ENCODE measurements around the gene ARHGEF7.

ARHGEF7 gene

GRCh38 chr13:111118898-111119607 lies 3.9 kb downstream of the ARHGEF7 start:
- peaks cover 32% of the 10 kb centered on the region for H3K27me3 ChIP-seq (ENCODE audit: insufficient read depth, insufficient read length)

GRCh38 chr13:111119966-111120365 lies 4.9 kb downstream of the ARHGEF7 start:
- no peak overlapping the region for H3K9ac ChIP-seq (ENCODE audit: insufficient read length, low read depth)
- no peaks in the 10 kb centered on the region for H3K9me3 ChIP-seq (ENCODE audit: insufficient read depth, low read length)
- DNase-seq (ENCODE audit: low read depth, low spot score): no peak
- peaks cover 24% of the 10 kb centered on the region for H3K27me3 ChIP-seq (ENCODE audit: insufficient read depth, insufficient read length)
- H3K36me3 ChIP-seq (ENCODE audit: insufficient read depth, insufficient read length, low read length): no peaks in the 10 kb centered on the region
- H3K4me1 ChIP-seq (ENCODE audit: insufficient read depth, insufficient read length): peaks cover 3% of the 10 kb centered on the region
- H3K4me3 ChIP-seq (ENCODE audit: insufficient read length, low read depth): no peak overlapping the region
- TF ChIP-seq ZNF274 (IDR thresholded peaks at IDR 0.05; ENCODE audit: low read depth, low read length) (no peak), SUZ12 (IDR thresholded peaks at IDR 0.05; ENCODE audit: extremely low read depth, insufficient read depth, insufficient read length) (no peak), YY1 (IDR thresholded peaks at IDR 0.05; ENCODE audit: insufficient read depth, insufficient read length) (no peak)

More at GRCh38 chr13:111118898-111119607, 3.9 kb downstream of the ARHGEF7 start:
- Histone ChIP-seq H3K4me3 (ENCODE audit: insufficient read length, low read depth) (no peak overlapping the region), H3K4me1 (ENCODE audit: insufficient read depth, insufficient read length) (peaks cover 3% of the 10 kb centered on the region), H3K9ac (ENCODE audit: insufficient read length, low read depth) (no peak overlapping the region), H3K9me3 (ENCODE audit: insufficient read depth, low read length) (no peaks in the 10 kb centered on the region), H3K36me3 (ENCODE audit: insufficient read depth, insufficient read length, low read length) (no peaks in the 10 kb centered on the region)
- no peak for DNase-seq (ENCODE audit: low read depth, low spot score)
- no peak for TF ChIP-seq YY1 (IDR thresholded peaks at IDR 0.05; ENCODE audit: insufficient read depth, insufficient read length)
- no peak for TF ChIP-seq ZNF274 (IDR thresholded peaks at IDR 0.05; ENCODE audit: low read depth, low read length)
- no peak for TF ChIP-seq SUZ12 (IDR thresholded peaks at IDR 0.05; ENCODE audit: extremely low read depth, insufficient read depth, insufficient read length)

- no peaks in the 10 kb centered on the region for H3K9me3 ChIP-seq (ENCODE audit: insufficient read depth, low read length)
- H3K4me1 ChIP-seq (ENCODE audit: insufficient read depth, insufficient read length): peaks cover 3% of the 10 kb centered on the region
- no peak for DNase-seq (ENCODE audit: low read depth, low spot score)
- H3K36me3 ChIP-seq (ENCODE audit: insufficient read depth, insufficient read length, low read length): no peaks in the 10 kb centered on the region
- H3K9ac ChIP-seq (ENCODE audit: insufficient read length, low read depth): no peak overlapping the region
- peaks cover 24% of the 10 kb centered on the region for H3K27me3 ChIP-seq (ENCODE audit: insufficient read depth, insufficient read length)
- H3K4me3 ChIP-seq (ENCODE audit: insufficient read length, low read depth): no peak overlapping the region
- TF ChIP-seq YY1 (IDR thresholded peaks at IDR 0.05; ENCODE audit: insufficient read depth, insufficient read length): no peak
- TF ChIP-seq SUZ12 (IDR thresholded peaks at IDR 0.05; ENCODE audit: extremely low read depth, insufficient read depth, insufficient read length): no peak
- no peak for TF ChIP-seq ZNF274 (IDR thresholded peaks at IDR 0.05; ENCODE audit: low read depth, low read length)
These were observed 5.3 kb downstream of the ARHGEF7 start for GRCh38 chr13:111120422-111120821.

- H3K4me1 ChIP-seq (ENCODE audit: insufficient read depth, insufficient read length): peaks cover 3% of the 10 kb centered on the region
- no peak overlapping the region for H3K9ac ChIP-seq (ENCODE audit: insufficient read length, low read depth)
- peaks cover 22% of the 10 kb centered on the region for H3K27me3 ChIP-seq (ENCODE audit: insufficient read depth, insufficient read length)
- no peaks in the 10 kb centered on the region for H3K9me3 ChIP-seq (ENCODE audit: insufficient read depth, low read length)
- no peak overlapping the region for H3K4me3 ChIP-seq (ENCODE audit: insufficient read length, low read depth)
- TF ChIP-seq ZNF274 (IDR thresholded peaks at IDR 0.05; ENCODE audit: low read depth, low read length) (no peak), SUZ12 (IDR thresholded peaks at IDR 0.05; ENCODE audit: extremely low read depth, insufficient read depth, insufficient read length) (no peak), YY1 (IDR thresholded peaks at IDR 0.05; ENCODE audit: insufficient read depth, insufficient read length) (no peak)
- H3K36me3 ChIP-seq (ENCODE audit: insufficient read depth, insufficient read length, low read length): no peaks in the 10 kb centered on the region
- DNase-seq (ENCODE audit: low read depth, low spot score): no peak
These were observed 5.8 kb downstream of the ARHGEF7 start for GRCh38 chr13:111120913-111121312.

- peaks cover 17% of the 10 kb centered on the region for H3K27me3 ChIP-seq (ENCODE audit: insufficient read depth, insufficient read length)
- H3K4me1 ChIP-seq (ENCODE audit: insufficient read depth, insufficient read length): peaks cover 3% of the 10 kb centered on the region
- no peaks in the 10 kb centered on the region for H3K36me3 ChIP-seq (ENCODE audit: insufficient read depth, insufficient read length, low read length)
- H3K9ac ChIP-seq (ENCODE audit: insufficient read length, low read depth): no peak overlapping the region
- H3K4me3 ChIP-seq (ENCODE audit: insufficient read length, low read depth): no peak overlapping the region
- TF ChIP-seq ZNF274 (IDR thresholded peaks at IDR 0.05; ENCODE audit: low read depth, low read length): no peak
- no peak for TF ChIP-seq SUZ12 (IDR thresholded peaks at IDR 0.05; ENCODE audit: extremely low read depth, insufficient read depth, insufficient read length)
- TF ChIP-seq YY1 (IDR thresholded peaks at IDR 0.05; ENCODE audit: insufficient read depth, insufficient read length): no peak
- no peaks in the 10 kb centered on the region for H3K9me3 ChIP-seq (ENCODE audit: insufficient read depth, low read length)
- DNase-seq (ENCODE audit: low read depth, low spot score): no peak
These were observed 6.4 kb downstream of the ARHGEF7 start for GRCh38 chr13:111121506-111121905.

- no peaks in the 10 kb centered on the region for H3K36me3 ChIP-seq (ENCODE audit: insufficient read depth, insufficient read length, low read length)
- peaks cover 3% of the 10 kb centered on the region for H3K4me1 ChIP-seq (ENCODE audit: insufficient read depth, insufficient read length)
- no peak for TF ChIP-seq ZNF274 (IDR thresholded peaks at IDR 0.05; ENCODE audit: low read depth, low read length)
- no peak for TF ChIP-seq SUZ12 (IDR thresholded peaks at IDR 0.05; ENCODE audit: extremely low read depth, insufficient read depth, insufficient read length)
- no peak for TF ChIP-seq YY1 (IDR thresholded peaks at IDR 0.05; ENCODE audit: insufficient read depth, insufficient read length)
- no peak overlapping the region for H3K4me3 ChIP-seq (ENCODE audit: insufficient read length, low read depth)
- no peaks in the 10 kb centered on the region for H3K9me3 ChIP-seq (ENCODE audit: insufficient read depth, low read length)
- no peak overlapping the region for H3K9ac ChIP-seq (ENCODE audit: insufficient read length, low read depth)
- H3K27me3 ChIP-seq (ENCODE audit: insufficient read depth, insufficient read length): peaks cover 11% of the 10 kb centered on the region
- DNase-seq (ENCODE audit: low read depth, low spot score): no peak
These were observed 6.9 kb downstream of the ARHGEF7 start for GRCh38 chr13:111122056-111122455.

- no peak overlapping the region for H3K9ac ChIP-seq (ENCODE audit: insufficient read length, low read depth)
- DNase-seq (ENCODE audit: low read depth, low spot score): no peak
- H3K9me3 ChIP-seq (ENCODE audit: insufficient read depth, low read length): no peaks in the 10 kb centered on the region
- no peaks in the 10 kb centered on the region for H3K36me3 ChIP-seq (ENCODE audit: insufficient read depth, insufficient read length, low read length)
- TF ChIP-seq ZNF274 (IDR thresholded peaks at IDR 0.05; ENCODE audit: low read depth, low read length): no peak
- TF ChIP-seq YY1 (IDR thresholded peaks at IDR 0.05; ENCODE audit: insufficient read depth, insufficient read length): no peak
- no peak for TF ChIP-seq SUZ12 (IDR thresholded peaks at IDR 0.05; ENCODE audit: extremely low read depth, insufficient read depth, insufficient read length)
- no peak overlapping the region for H3K4me3 ChIP-seq (ENCODE audit: insufficient read length, low read depth)
- peaks cover 3% of the 10 kb centered on the region for H3K4me1 ChIP-seq (ENCODE audit: insufficient read depth, insufficient read length)
- H3K27me3 ChIP-seq (ENCODE audit: insufficient read depth, insufficient read length): peaks cover 5% of the 10 kb centered on the region
These were observed 7.5 kb downstream of the ARHGEF7 start for GRCh38 chr13:111122631-111123030.
